Esophagus (tissue), 2 donors: ENCODE data around the gene MID1. TPM values are rescaled to one million over a fixed set of nuclear protein-coding genes. Genes with fewer than 3 reads are reported as not detected.
A peak's percentile ranks its signal among the peaks of the same experiment; 100 is the strongest.

Source experiments
- H3K27ac ChIP-seq, 2 donors: one replicate each; pipeline ENCODE4 v1.5.1; 2013; ENCODE audit warnings: low read depth in 2 of 2, mild to moderate bottlenecking in 2 of 2, inconsistent platforms in 1 of 2, low read length in 1 of 2, moderate library complexity in 1 of 2
- H3K27me3 ChIP-seq, 2 donors: one replicate each; pipeline ENCODE4 v1.6.1; 2013; ENCODE audit warnings: low read length in 2 of 2, control low read depth in 1 of 2, mild to moderate bottlenecking in 1 of 2; ENCODE audit not compliant: insufficient read depth in 2 of 2, control insufficient read depth in 1 of 2
- H3K36me3 ChIP-seq, 2 donors: one replicate each; pipeline ENCODE4 v1.6.1; 2013; ENCODE audit warnings: low read length in 1 of 2; ENCODE audit not compliant: control insufficient read depth in 2 of 2, insufficient read depth in 2 of 2
- H3K4me1 ChIP-seq, 2 donors: one replicate each; pipeline ENCODE4 v1.6.1; 2013; ENCODE audit warnings: low read length in 1 of 2; ENCODE audit not compliant: control insufficient read depth in 2 of 2, insufficient read depth in 2 of 2
- H3K4me3 ChIP-seq, 2 donors: one replicate each; pipeline ENCODE4 v1.5.1; 2013; ENCODE audit warnings: low read length in 2 of 2, mild to moderate bottlenecking in 2 of 2, low read depth in 1 of 2, moderate library complexity in 1 of 2
- H3K9me3 ChIP-seq, 2 donors: one replicate each; pipeline ENCODE4 v1.6.1; 2013; ENCODE audit warnings: mild to moderate bottlenecking in 2 of 2, low read depth in 1 of 2, low read length in 1 of 2, moderate library complexity in 1 of 2; ENCODE audit not compliant: control insufficient read depth in 2 of 2, insufficient read depth in 1 of 2
- WGBS, 2 donors: extraction: QIAGEN DNeasy Blood & Tissue Kit; methylation state at CpG; one replicate each; pipeline ENCODE4 v1.1.7; 2013; 5-methylcytosine and 5-hydroxymethylcytosine counted together
- polyA plus RNA-seq, 2 donors: library from polyadenylated mRNA; stranded (reverse); fragments of 200-250 nt; gene quantifications; one replicate each; pipeline ENCODE4 v1.2.3, GENCODE V29; 2013
- donor health status: healthy with polysubstance abuse.
- donor health status: Bipolar disorder and iron deficiency.

The MID1 gene
- polyA plus RNA-seq, 2 donors, result 4.6 to 4.7 TPM

GRCh38 chrX:10619425-10620046, 849 bp downstream of the MID1 start:
- H3K27ac ChIP-seq, result peak overlapping the region; percentile 56 to 72
- no peaks in the 10 kb centered on the region for H3K36me3 ChIP-seq
- WGBS, 2 donors, result 1 to 20% methylated on average over 11 of the region's 11 CpGs
- peak overlapping the region; percentile 49 to 63 for H3K4me3 ChIP-seq
- no peaks in the 10 kb centered on the region for H3K9me3 ChIP-seq
- H3K27me3 ChIP-seq, result no peaks in the 10 kb centered on the region
- peaks cover 0 to 2% of the 10 kb centered on the region in 2 donors for H3K4me1 ChIP-seq

- peaks cover 0 to 2% of the 10 kb centered on the region in 2 donors for H3K4me1 ChIP-seq
- 5 to 20% methylated on average over 13 of the region's 13 CpGs for WGBS, 2 donors
- peak overlapping the region; percentile 49 to 50 for H3K4me3 ChIP-seq
- no peaks in the 10 kb centered on the region for H3K9me3 ChIP-seq
- no peaks in the 10 kb centered on the region for H3K27me3 ChIP-seq
- H3K27ac ChIP-seq, result peak overlapping the region in 1 of 2 donors; percentile 33
- no peaks in the 10 kb centered on the region for H3K36me3 ChIP-seq
Measured at GRCh38 chrX:10618961-10619360, 1.4 kb downstream of the MID1 start.

- peak overlapping the region; percentile 33 to 45 for H3K27ac ChIP-seq
- H3K4me3 ChIP-seq, result peak overlapping the region in 1 of 2 donors; percentile 49
Measured at GRCh38 chrX:10617999-10618351, 2.4 kb downstream of the MID1 start.

GRCh38 chrX:10617186-10617998, 3.0 kb downstream of the MID1 start:
- Histone ChIP-seq H3K27ac (peak overlapping the region; percentile 33 to 45), H3K36me3 (no peaks in the 10 kb centered on the region), H3K9me3 (no peaks in the 10 kb centered on the region), H3K4me1 (peaks cover 0 to 2% of the 10 kb centered on the region in 2 donors), H3K4me3 (peak overlapping the region in 1 of 2 donors; percentile 49), H3K27me3 (no peaks in the 10 kb centered on the region)
- 38 to 42% methylated on average over 10 of the region's 10 CpGs for WGBS, 2 donors

More at GRCh38 chrX:10617999-10618351, 2.4 kb downstream of the MID1 start:
- Histone ChIP-seq H3K9me3 (no peaks in the 10 kb centered on the region), H3K4me1 (peaks cover 0 to 2% of the 10 kb centered on the region in 2 donors), H3K27me3 (no peaks in the 10 kb centered on the region), H3K36me3 (no peaks in the 10 kb centered on the region)
- WGBS, 2 donors, result 36 to 44% methylated on average over 3 of the region's 3 CpGs

GRCh38 chrX:10615931-10616774, 4.2 kb downstream of the MID1 start:
- no peak overlapping the region for H3K27ac ChIP-seq
- H3K36me3 ChIP-seq, result no peaks in the 10 kb centered on the region
- WGBS, 2 donors, result 27 to 29% methylated on average over 14 of the region's 14 CpGs
- no peak overlapping the region for H3K4me3 ChIP-seq
- H3K4me1 ChIP-seq, result peaks cover 0 to 2% of the 10 kb centered on the region in 2 donors
- no peaks in the 10 kb centered on the region for H3K9me3 ChIP-seq
- no peaks in the 10 kb centered on the region for H3K27me3 ChIP-seq

GRCh38 chrX:10612215-10612614, 8.2 kb downstream of the MID1 start:
- WGBS, 2 donors, result 20 to 47% methylated on average over 4 of the region's 4 CpGs
- Histone ChIP-seq H3K27me3 (no peaks in the 10 kb centered on the region), H3K4me1 (peaks cover 0 to 2% of the 10 kb centered on the region in 2 donors), H3K27ac (no peak overlapping the region), H3K9me3 (no peaks in the 10 kb centered on the region), H3K4me3 (no peak overlapping the region), H3K36me3 (no peaks in the 10 kb centered on the region)

GRCh38 chrX:10611441-10612090, 8.8 kb downstream of the MID1 start:
- 33 to 46% methylated on average over 4 of the region's 4 CpGs for WGBS, 2 donors
- no peak overlapping the region for H3K4me3 ChIP-seq
- no peaks in the 10 kb centered on the region for H3K27me3 ChIP-seq
- no peaks in the 10 kb centered on the region for H3K36me3 ChIP-seq
- peaks cover 0 to 2% of the 10 kb centered on the region in 2 donors for H3K4me1 ChIP-seq
- H3K27ac ChIP-seq, result no peak overlapping the region
- H3K9me3 ChIP-seq, result no peaks in the 10 kb centered on the region

- WGBS, 2 donors, result 46 to 53% methylated on average over 3 of the region's 3 CpGs
- no peak overlapping the region for H3K27ac ChIP-seq
- no peak overlapping the region for H3K4me3 ChIP-seq
- no peaks in the 10 kb centered on the region for H3K9me3 ChIP-seq
- no peaks in the 10 kb centered on the region for H3K27me3 ChIP-seq
- no peaks in the 10 kb centered on the region for H3K4me1 ChIP-seq
- no peaks in the 10 kb centered on the region for H3K36me3 ChIP-seq
Measured at GRCh38 chrX:10608099-10608498, 12.3 kb downstream of the MID1 start.

- no peaks in the 10 kb centered on the region for H3K4me1 ChIP-seq
- H3K27me3 ChIP-seq, result no peaks in the 10 kb centered on the region
- no peak overlapping the region for H3K4me3 ChIP-seq
- H3K36me3 ChIP-seq, result no peaks in the 10 kb centered on the region
- H3K9me3 ChIP-seq, result no peaks in the 10 kb centered on the region
- H3K27ac ChIP-seq, result no peak overlapping the region
- 78 to 79% methylated on average over 2 of the region's 2 CpGs for whole genome bisulfite sequencing, 2 donors
Measured at GRCh38 chrX:10607233-10607632, 13.2 kb downstream of the MID1 start.
